ENCODE results near the gene FGFR2.

DNA sequence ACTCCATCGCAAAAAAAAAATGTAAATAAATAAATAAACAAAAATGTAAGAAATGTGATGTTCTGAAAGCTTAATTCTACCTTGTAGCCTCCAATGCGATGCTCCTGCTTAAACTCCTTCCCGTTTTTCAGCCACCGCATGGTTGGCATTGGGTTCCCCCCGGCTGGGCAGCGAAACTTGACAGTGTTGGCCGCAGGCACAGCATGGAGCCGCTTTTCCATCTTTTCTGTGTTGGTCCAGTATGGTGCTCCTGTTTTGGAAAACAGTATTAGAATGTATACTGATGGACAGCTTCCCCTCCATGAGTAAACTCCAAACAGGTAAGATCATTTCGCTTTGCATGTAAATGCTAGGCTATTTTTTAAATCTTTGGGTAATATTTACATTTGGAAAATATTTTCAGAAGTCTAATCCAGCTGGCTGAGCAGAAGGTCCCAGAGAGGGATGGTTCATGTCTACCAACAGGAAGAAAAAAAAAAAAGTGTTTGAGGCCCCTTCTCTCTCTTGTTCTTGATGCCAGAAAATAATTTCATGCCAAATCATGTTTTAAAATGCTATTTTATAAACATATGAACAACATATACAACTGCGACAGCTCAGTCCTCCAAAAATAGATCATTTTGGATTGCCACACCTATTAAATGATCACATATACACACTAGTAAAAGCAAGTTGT, 46.9 kb downstream of the FGFR2 start:
- TF ChIP-seq, protein P1, sequence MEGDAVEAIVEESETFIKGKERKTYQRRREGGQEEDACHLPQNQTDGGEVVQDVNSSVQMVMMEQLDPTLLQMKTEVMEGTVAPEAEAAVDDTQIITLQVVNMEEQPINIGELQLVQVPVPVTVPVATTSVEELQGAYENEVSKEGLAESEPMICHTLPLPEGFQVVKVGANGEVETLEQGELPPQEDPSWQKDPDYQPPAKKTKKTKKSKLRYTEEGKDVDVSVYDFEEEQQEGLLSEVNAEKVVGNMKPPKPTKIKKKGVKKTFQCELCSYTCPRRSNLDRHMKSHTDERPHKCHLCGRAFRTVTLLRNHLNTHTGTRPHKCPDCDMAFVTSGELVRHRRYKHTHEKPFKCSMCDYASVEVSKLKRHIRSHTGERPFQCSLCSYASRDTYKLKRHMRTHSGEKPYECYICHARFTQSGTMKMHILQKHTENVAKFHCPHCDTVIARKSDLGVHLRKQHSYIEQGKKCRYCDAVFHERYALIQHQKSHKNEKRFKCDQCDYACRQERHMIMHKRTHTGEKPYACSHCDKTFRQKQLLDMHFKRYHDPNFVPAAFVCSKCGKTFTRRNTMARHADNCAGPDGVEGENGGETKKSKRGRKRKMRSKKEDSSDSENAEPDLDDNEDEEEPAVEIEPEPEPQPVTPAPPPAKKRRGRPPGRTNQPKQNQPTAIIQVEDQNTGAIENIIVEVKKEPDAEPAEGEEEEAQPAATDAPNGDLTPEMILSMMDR (IDR thresholded peaks at IDR 0.05; ENCODE audit: low read depth, low read length, missing input control), result no peak
- TF ChIP-seq, protein P2, sequence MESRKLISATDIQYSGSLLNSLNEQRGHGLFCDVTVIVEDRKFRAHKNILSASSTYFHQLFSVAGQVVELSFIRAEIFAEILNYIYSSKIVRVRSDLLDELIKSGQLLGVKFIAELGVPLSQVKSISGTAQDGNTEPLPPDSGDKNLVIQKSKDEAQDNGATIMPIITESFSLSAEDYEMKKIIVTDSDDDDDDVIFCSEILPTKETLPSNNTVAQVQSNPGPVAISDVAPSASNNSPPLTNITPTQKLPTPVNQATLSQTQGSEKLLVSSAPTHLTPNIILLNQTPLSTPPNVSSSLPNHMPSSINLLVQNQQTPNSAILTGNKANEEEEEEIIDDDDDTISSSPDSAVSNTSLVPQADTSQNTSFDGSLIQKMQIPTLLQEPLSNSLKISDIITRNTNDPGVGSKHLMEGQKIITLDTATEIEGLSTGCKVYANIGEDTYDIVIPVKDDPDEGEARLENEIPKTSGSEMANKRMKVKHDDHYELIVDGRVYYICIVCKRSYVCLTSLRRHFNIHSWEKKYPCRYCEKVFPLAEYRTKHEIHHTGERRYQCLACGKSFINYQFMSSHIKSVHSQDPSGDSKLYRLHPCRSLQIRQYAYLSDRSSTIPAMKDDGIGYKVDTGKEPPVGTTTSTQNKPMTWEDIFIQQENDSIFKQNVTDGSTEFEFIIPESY (IDR thresholded peaks at IDR 0.05), result no peak
- no peak for TF ChIP-seq RAD21 (IDR thresholded peaks at IDR 0.05)
- TF ChIP-seq SP1 (IDR thresholded peaks at IDR 0.05), result no peak
- TF ChIP-seq, protein P3, sequence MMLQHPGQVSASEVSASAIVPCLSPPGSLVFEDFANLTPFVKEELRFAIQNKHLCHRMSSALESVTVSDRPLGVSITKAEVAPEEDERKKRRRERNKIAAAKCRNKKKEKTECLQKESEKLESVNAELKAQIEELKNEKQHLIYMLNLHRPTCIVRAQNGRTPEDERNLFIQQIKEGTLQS (IDR thresholded peaks at IDR 0.05), result no peak
- no peak for TF ChIP-seq MAX (IDR thresholded peaks at IDR 0.05)
- TF ChIP-seq GABPA (IDR thresholded peaks at IDR 0.05 in 1 of 2, conservative IDR thresholded peaks at IDR 0.05 in 1 of 2), result no peak
- no peak for TF ChIP-seq FOXA1 (IDR thresholded peaks at IDR 0.05)
- TF ChIP-seq EGR1 (IDR thresholded peaks at IDR 0.05; ENCODE audit: low read depth in 2 of 2), result no peak

Measured in liver (tissue), 3 donors.